GM18517 (cell line): ENCODE measurements around the gene NME3.

Experiments
- ATAC-seq: cut with Tn5 transposase; IDR thresholded peaks from one replicate; pipeline ENCODE4 v1.9.1; 2021; ENCODE audit warnings: mild to moderate bottlenecking, moderate library complexity; ENCODE audit not compliant: unreplicated experiment

Gene NME3

DNA sequence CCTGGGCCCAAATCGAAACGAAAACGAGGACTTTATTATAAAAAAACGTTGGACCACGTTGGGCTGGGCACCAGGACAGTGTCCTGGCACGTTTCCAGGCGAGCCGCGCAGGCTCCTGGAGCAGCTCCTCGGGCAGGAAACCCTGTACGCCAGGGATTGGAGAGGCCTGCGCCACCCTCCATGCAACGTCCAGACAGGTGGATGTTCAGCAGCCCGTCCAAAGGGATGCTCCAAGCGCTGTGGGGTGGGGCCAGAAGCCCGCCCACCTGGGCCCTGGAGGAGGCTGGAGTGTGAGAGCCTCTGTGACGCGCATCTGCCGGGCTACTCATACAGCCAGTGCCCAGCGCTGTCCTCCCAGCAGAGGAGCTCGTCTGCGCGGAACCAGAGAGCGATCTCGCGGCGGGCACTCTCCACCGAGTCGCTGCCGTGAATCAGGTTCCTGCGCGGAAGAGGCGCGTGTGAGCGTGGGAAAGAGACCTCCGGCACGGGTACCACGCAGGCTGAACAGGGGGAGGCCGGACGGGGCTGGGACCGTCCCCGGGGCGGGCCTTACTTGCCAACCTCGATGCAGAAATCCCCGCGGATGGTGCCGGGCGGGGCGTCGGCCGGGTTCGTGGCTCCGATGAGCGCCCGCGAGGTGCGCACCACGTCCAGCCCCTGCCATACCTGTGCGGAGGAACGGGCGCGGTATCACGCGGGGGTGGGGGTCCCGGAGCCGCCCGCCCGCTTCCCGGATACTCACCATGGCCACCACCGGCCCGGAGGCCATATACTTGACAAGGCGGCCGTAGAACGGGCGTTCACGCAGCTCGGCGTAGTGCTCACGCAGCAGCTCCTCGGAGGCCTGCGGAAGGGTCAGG, 785 bp downstream of the NME3 start:
- ATAC-seq, result no peak

DNA sequence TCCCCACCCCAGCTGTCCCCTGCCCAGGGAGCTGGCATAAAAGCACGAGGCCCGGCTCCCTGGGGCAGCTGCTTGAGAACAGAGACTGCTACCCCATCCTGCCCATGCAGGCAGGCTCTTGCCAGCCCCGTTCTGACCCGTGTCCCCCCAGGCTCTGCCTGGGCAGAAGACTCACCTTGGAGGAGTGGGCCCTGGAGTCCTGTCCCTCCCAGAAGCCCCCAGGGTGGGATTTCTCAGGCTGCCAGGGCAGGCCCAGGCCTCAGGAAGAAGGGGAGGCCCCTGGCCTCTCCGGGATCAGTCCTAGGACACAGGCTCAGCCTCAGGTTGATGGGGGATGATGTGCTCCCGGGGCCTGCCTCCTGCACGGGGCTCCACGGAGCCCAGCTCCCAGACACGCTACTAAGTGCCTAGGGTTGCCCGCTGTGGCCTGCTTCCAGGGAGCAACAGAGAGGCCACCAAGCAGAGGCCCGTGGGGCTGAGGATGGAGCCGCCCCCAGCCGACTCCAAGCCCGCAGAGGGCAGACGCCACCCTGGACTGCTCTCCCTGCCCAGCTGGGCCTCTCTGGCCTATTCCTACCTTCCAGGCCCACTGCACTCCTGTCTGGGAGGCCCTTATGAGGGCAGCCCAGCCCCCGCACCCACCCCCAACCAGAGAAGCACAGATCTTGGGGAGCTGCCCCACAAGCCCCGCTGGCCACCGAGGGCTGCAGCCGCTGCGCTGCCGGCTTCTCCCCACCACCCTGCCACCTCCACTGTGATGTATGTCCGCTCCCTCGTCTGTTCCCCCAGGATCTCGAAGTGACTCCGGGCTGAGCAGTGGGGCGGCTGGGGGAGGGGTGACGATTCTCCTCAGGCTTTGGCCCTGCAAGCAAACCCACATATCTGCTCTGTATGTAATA, 1.7 kb downstream of the NME3 start:
- no peak for ATAC-seq

DNA sequence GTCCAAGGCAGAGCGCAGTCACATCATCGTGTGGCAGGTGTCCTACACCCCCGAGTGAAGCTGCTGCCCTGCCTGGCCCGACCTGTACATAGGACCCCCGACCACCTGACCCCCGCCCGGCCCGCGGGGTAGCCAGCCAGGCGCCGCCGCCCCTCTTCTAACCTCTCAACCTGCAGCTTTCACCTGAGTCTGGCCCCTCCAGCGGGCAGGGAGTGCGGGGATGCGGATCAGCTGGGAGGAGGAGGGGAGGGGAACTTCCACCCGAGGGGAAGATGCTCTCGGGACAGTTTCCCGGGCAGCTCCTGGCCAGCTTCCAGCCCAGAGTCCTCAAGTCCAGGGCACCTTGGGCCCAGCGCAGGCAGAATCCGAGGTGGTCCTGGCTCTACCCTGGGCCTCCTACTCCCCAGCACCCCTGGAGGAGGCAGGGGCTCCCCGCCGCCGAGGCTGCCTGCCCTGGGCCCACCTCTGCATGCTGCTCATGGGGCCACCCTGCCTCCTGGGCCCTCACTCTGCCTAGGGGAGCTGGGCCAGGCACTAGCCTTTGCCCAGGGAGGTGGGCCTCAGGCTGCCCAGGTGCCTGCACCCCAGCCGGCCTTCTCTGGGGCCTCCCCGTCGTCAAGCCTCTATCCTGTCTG, 2.5 kb downstream of the NME3 start:
- no peak for ATAC-seq

DNA sequence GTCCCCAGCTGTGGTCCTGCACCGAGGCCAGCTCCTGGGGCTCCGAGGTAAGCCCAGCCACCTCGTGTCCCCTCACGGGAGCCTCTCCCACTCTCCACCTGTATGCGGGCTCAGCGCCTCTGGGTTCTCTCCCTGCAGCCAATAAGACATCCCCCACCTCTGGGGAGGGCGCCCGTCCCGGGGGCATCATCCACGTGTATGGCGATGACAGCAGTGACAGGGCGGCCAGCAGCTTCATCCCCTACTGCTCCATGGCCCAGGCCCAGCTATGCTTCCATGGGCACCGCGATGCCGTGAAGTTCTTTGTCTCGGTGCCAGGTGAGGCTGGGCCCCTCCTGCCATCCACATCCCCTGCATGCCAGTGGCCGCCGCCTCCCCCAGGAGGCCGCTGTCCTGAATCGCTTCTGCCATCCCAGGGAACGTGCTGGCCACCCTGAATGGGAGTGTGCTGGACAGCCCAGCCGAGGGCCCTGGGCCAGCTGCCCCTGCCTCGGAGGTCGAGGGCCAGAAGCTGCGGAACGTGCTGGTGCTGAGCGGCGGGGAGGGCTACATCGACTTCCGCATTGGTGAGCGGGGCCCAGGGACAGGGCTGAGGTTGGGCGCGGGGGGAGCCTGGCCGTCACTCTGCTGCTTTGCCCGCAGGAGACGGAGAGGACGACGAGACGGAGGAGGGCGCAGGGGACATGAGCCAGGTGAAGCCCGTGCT, 3.1 kb downstream of the NME3 start:
- ATAC-seq, result no peak

DNA sequence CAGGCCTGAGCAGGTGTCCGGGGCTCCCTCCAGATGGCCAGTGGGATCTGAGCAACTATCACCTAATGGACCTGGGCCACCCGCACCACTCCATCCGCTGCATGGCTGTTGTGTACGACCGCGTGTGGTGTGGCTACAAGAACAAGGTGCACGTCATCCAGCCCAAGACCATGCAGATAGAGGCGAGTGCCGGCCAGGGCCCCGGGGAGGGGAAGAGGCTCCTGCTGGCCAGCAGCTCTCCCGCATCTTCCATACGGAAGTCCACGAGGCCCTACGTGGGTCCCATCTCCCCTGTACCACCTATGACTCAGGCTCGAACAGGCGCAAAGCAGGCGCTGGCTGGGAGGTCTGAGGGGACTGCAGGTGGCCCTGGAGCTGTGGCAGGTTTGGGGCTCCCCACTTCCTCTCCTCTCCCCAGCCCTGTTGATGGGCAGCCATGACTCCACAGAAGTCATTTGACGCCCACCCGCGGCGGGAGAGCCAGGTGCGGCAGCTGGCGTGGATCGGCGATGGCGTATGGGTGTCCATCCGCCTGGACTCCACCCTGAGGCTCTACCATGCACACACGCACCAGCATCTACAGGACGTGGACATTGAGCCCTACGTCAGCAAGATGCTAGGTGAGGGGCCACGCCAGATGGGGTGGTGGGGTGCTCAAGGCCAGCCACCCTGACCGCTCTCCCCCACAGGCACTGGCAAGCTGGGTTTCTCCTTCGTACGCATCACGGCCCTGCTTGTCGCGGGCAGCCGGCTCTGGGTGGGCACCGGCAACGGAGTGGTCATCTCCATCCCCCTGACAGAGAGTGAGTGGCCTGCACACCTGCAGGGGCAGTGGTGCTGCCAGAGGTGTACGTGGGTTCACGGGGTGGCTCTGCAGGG, 4.0 kb downstream of the NME3 start:
- no peak for ATAC-seq

DNA sequence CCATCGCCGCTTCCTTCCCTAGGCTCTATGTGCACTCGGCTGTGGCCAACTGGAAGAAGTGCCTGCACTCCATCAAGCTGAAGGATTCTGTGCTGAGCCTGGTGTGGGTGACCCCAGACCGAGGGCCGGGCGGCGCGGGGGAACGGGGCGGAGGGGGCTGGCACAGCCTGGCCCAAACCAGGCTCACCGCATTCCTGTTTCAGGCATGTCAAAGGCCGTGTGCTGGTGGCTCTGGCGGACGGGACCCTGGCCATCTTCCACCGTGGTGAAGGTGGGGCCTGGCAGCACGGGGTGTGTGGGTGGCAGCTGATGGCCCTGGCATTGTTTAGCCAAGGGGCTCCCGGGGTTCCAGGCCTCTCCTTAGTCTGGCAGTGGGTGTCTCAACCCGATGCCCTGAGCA, 4.6 kb downstream of the NME3 start:
- no peak for ATAC-seq

DNA sequence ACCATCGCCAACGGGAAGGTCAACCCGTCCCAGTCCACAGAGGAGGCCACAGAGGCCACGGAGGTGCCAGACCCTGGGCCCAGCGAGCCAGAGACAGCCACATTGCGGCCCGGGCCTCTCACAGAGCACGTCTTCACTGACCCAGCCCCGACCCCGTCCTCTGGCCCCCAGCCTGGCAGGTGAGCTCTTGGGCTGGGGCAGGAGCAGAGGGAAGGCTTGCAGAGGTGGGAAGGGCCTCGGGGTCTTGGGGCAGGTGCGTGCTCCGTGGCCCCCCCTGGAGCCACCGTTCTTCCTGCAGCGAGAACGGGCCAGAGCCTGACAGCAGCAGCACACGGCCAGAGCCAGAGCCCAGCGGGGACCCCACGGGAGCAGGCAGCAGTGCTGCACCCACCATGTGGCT, 5.1 kb downstream of the NME3 start:
- no peak for ATAC-seq

DNA sequence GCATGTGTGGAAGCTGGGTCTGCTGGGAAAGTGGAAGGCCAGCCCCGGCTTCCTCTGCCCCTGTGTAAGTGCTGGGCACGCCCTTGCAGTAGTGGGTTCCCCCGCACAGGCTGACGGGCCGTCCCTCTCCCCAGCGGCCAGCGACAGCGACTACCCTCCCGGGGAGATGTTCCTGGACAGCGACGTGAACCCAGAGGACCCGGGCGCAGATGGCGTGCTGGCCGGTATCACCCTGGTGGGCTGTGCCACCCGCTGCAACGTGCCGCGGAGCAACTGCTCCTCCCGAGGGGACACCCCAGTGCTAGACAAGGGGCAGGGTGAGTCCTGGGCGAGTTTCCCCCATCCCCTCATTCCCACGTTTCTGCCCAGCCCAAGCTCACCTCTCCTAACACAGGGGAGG, 5.5 kb downstream of the NME3 start:
- ATAC-seq, result no peak

DNA sequence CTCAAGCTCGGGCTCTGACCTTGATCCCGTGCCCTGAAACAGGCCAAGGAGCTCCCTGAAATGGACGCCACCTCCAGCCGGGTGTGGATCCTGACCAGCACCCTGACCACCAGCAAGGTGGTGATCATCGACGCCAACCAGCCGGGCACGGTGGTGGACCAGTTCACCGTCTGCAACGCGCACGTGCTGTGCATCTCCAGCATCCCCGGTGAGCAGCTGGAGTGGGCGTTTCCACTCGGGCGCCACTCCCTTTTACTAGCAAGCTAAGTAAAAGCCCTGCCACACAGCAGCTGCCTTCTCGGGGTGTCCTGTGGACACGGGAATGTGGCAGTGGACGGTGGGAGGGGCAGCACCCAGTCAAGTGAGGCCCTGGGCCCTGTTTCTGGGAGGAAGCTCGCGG, 6.4 kb downstream of the NME3 start:
- no peak for ATAC-seq

DNA sequence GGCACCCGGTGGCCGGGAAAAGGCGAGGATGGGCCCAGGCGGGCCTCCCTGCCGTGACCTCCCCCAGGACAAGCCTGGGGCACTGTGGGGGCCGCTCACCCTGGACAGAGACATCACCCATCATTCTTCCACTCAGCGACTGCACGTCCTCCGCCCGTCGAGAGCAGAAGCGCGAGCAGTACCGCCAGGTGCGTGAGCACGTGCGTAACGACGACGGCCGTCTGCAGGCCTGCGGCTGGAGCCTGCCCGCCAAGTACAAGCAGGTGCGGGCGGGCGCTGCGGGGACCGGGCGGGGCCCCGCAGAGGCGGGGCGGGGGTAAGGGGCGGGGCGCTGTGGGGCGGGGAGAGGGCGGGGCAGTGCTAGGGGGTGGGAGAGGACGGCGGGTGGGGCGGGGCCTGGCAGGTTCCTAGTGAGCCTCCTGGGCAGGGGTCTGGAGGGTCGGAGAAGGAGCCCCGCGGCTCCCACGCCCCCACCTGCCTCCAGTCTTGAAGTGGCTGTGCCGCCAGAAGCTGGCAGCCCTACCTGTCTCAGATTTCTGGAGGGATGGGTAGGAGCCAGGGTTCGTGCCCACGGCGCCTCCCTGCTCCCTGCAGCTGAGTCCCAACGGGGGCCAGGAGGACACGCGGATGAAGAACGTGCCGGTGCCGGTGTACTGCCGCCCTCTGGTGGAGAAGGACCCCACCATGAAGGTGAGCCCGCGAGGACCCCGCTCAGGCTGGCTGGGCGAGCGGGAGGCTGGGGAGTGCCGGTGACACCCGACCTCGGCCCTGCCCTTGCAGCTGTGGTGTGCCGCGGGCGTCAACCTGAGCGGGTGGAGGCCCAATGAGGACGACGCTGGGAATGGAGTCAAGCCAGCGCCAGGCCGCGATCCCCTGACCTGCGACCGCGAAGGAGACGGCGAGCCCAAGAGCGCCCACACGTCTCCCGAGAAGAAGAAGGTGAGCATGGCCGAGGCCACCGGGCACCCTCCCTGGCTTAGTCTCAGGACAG, 7.5 kb downstream of the NME3 start:
- no peak for ATAC-seq

DNA sequence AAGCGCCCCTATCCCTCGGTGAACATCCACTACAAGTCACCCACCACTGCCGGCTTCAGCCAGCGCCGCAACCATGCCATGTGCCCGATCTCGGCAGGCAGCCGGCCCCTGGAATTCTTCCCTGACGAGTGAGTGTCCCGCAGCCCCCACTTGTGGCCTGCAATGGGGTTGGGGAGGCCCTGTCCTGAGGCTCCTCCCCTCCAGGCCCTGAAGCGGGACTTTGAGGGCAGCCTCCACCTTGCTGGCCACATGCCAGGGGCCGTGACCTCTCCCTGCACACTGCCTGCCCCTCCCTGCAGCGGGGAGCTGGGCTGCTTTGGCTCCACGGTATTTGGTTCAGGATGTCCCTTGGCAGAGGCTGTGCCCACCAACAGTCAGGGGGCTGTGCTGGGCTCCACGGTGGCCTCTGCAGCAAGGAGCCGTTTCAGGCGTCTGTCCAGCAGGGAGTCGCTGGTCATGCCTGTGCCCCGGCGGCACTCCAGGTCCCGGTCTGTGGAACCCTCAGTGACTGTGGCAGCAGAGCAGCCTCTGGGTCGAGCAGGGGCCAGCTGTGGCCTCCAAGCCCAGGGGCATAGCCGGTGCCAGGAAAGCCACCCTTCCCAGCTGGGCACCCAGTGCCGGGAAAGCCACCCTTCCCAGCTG, 8.3 kb downstream of the NME3 start:
- no peak for ATAC-seq

DNA sequence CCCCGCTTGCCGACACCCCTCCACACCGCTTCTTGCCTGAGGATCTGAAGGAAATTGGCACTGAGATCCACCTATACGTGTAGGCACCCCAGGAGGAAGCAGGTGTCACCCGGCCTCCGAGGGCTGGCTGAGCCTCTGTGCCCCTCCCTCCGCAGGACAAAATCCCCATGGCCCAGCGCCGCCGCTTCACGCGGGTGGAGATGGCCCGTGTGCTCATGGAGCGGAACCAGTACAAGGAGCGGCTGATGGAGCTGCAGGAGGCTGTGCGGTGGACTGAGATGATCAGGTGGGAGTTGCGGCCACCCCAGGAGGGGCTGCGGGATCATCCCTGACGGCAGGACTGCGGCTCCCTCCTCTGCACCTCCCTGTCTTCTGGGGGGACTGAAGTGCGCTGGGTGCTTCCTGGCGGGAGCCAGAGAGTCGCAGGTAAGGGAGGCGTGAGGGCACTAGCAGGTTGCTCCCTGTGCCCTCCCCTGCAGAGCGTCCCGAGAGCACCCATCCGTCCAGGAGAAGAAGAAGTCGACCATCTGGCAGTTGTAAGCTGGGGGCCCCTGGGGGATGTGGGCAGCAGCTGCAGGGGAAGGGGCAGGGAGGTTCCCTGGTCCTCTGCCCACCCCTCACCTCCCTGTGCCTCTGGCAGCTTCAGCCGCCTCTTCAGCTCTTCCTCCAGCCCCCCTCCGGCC, 9.0 kb downstream of the NME3 start:
- ATAC-seq, result no peak

DNA sequence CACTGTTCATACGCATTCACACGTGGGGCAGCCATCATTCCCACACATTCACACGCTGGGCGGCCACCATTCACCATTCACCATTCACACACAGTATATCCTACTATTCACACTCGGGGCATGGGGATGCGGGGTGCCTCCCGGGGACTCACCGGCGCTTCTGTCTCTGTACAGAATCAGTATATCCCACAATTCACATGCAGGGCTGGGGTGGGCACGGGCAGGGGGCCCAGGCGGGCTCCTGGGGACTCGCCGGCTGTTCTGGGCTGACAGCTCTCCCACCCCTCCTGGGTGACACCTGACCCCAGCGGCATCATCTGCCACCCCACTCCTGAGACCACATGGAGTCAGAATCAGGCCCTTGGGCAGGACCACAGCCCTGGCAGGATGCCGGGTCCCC, 9.6 kb downstream of the NME3 start:
- no peak for ATAC-seq

DNA sequence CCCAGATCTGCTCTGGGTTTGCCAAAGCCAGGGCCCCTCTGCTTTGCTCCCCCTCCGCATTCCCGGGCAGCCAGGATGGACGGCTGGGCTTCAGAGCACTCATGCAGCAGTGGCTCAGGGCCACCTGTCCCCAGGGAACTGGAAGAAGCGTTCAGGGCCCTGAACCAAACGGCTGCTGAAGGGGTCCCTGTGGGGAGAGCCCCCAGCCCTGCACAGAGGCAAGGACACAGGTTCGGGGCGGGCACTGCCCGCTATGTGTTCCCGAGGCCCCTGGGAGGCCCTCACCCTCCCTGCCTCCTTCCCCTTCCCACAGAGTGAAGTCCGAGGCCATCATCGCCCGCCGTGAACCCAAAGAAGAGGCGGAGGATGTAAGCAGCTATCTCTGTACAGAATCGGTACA, 10.4 kb downstream of the NME3 start:
- no peak for ATAC-seq

DNA sequence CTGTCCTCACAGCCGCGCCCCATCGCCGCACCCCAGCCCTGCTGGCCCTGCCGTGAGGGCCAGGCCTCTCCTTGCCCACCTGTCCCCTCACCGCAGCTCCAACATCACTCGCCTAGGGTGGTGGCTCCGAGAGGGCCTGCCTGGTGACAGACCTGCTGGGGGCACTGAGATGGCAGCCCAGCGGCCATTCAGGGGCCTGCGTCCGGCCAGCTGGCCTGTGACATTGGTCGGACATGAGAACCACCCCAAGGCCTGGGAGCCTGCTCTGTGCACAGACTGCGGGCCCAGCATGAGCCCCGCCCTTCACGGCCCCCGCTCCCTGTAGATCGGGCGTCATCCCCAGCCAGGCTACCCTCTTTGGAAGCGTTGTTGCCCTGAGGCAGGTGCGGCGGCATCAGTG, 11.8 kb downstream of the NME3 start:
- no peak for ATAC-seq

DNA sequence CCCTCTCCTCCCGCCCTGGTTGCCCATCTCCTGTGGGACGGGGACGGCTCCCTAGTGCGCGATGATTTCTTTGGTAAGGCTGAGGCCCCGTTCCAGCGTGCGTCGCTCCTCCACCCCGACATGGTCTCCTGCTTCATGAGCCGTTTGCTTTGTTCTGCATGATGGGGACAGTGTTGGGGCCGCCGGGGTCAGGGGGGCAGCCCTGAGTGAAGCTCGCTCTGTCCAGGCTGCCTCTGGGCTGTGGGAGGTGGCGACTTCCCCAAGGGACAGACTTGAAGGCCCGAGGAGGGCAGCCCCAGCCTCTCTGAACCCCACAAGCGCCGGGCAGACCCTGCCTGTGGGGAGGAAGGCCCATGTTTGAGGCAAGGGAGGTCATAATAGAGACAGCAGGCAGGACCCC, 12.4 kb downstream of the NME3 start:
- no peak for ATAC-seq

DNA sequence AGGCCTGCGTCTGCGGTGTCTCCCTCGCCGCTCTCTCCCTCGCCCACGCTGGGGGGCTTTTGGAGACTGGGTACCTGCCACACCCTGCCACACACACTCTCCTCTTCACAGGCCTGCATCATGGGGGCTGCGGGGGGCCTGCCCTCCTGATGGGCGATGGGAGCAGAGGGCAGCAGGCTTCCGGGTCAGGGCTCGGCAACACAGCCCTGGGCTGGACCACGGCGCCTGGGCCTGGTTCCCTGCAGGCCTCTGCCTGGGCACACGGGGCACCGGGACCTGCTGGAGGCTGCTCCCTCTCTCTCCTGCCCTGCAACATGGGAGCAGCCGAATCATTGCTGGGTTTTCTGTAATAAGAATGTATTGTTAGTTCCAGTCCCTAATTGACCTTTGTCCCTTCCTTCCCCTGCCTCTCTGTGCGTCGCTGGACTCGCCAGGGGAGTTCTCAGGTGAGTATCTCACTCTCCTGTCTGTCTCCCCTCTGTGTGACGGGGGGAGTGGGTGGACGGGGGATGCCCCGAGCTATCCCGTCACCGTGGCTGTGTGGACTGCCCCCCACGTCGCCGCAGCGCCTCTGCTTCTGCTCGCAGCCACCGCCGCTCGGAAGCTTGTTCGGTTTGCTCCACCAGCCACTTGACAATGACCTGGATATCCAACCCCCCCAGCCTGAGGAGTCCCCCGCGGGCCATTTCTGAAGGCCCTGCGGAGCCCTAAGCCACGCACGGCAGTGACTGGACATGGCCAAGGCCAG, 13.5 kb downstream of the NME3 start:
- ATAC-seq, result no peak
